ENCODE measurements around the gene LMNA. TPM values are rescaled to one million over a fixed set of nuclear protein-coding genes. Genes with fewer than 3 reads are reported as not detected.
"Not testable (repeated sequence)": the region's sequence is repeated elsewhere in the genome, so short reads cannot be mapped to it uniquely, and the experiment has no call there.

The LMNA gene
- total RNA-seq, 1 donor from 2014 or later: 235 TPM

- H3K27me3 ChIP-seq: no peaks in the 10 kb centered on the region
- intact Hi-C loops (cut with DNase I): no loop called here
- peak; percentile 37 for ATAC-seq
- no peak for DNase-seq
- H3K36me3 ChIP-seq: no peaks in the 10 kb centered on the region
- H3K9me3 ChIP-seq: no peaks in the 10 kb centered on the region
- TF ChIP-seq CTCF (IDR thresholded peaks at IDR 0.05): no peak
- peak overlapping the region; percentile 16 for H3K4me3 ChIP-seq
- peak overlapping the region; percentile 95 for H3K27ac ChIP-seq
- peaks cover 78% of the 10 kb centered on the region for H3K4me1 ChIP-seq
Measured at GRCh38 chr1:156119503-156120209, 5.1 kb downstream of the LMNA start.

GRCh38 chr1:156120318-156120717 is 5.8 kb downstream of the LMNA start:
- TF ChIP-seq CTCF (IDR thresholded peaks at IDR 0.05): no peak
- no peak for DNase-seq
- intact Hi-C loops (cut with DNase I): no loop called here
- no peaks in the 10 kb centered on the region for H3K9me3 ChIP-seq
- no peak overlapping the region for H3K4me3 ChIP-seq
- no peak for ATAC-seq
- peaks cover 85% of the 10 kb centered on the region for H3K4me1 ChIP-seq
- H3K36me3 ChIP-seq: no peaks in the 10 kb centered on the region
- H3K27ac ChIP-seq: peak overlapping the region; percentile 95
- no peaks in the 10 kb centered on the region for H3K27me3 ChIP-seq

DNA sequence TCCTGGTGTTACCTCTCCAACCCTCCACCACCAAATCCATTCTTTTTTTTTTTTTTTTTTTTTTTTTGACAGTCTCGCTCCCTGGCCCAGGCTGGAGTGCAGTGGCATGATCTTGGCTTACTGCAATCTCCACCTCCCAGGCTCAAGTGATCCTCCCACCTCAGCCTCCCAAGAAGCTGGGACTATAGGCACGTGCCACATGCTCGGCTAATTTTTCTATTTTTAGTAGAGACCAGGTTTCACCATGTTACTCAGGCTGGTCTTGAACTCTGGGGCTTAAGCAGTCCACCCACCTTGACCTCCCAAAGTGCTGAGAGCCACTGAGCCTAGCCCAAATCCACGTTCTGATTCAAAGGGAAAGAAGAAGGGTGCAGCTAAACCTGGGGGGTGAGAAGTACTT is 6.5 kb downstream of the LMNA start:
- H3K9me3 ChIP-seq; H3K27me3 ChIP-seq; intact Hi-C loops (cut with DNase I); H3K4me3 ChIP-seq; H3K36me3 ChIP-seq; DNase-seq; ATAC-seq: not testable (repeated sequence)
- Histone ChIP-seq H3K4me1 (peaks cover 92% of the 10 kb centered on the region), H3K27ac (peak overlapping the region; percentile 95)

GRCh38 chr1:156121457-156121856 is 6.9 kb downstream of the LMNA start:
- Histone ChIP-seq H3K4me1 (peaks cover 96% of the 10 kb centered on the region), H3K27me3 (no peaks in the 10 kb centered on the region), H3K27ac (peak overlapping the region; percentile 95), H3K4me3 (peak overlapping the region; percentile 39), H3K9me3 (no peaks in the 10 kb centered on the region), H3K36me3 (no peaks in the 10 kb centered on the region)
- TF ChIP-seq CTCF (IDR thresholded peaks at IDR 0.05): no peak
- ATAC-seq (no peak), DNase-seq (no peak)
- intact Hi-C loops (cut with DNase I): no loop called here

GRCh38 chr1:156122086-156122485 is 7.6 kb downstream of the LMNA start:
- H3K27me3 ChIP-seq: no peaks in the 10 kb centered on the region
- no peak for ATAC-seq
- H3K4me3 ChIP-seq: peak overlapping the region; percentile 39
- peak overlapping the region; percentile 95 for H3K27ac ChIP-seq
- no peak for TF ChIP-seq CTCF (IDR thresholded peaks at IDR 0.05)
- intact Hi-C loops (cut with DNase I): no loop called here
- DNase-seq: no peak
- no peaks in the 10 kb centered on the region for H3K9me3 ChIP-seq
- H3K36me3 ChIP-seq: no peaks in the 10 kb centered on the region
- H3K4me1 ChIP-seq: peaks cover 99% of the 10 kb centered on the region

GRCh38 chr1:156122519-156123355 is 8.2 kb downstream of the LMNA start:
- no peak for TF ChIP-seq CTCF (IDR thresholded peaks at IDR 0.05)
- intact Hi-C loops (cut with DNase I): no loop called here
- H3K27me3 ChIP-seq: no peaks in the 10 kb centered on the region
- H3K9me3 ChIP-seq: no peaks in the 10 kb centered on the region
- DNase-seq: peak; percentile 84
- no peaks in the 10 kb centered on the region for H3K36me3 ChIP-seq
- peak; percentile 1 for ATAC-seq
- H3K4me1 ChIP-seq: peaks cover 99% of the 10 kb centered on the region
- peak overlapping the region; percentile 95 for H3K27ac ChIP-seq
- H3K4me3 ChIP-seq: peak overlapping the region; percentile 39
